Uterus (tissue), 2 donors: ENCODE data around the gene CCDC47.

Source experiments
- POLR2A ChIP-seq, 2 donors: fragments of 450-650 bp; IDR thresholded peaks; one replicate each; pipeline ENCODE4 v1.6.1; 2016; ENCODE audit warnings: antibody characterized with exemption in 2 of 2, mild to moderate bottlenecking in 1 of 2, moderate library complexity in 1 of 2
- TF ChIP-seq, protein P1 (sequence below), 4 experiments: fragments of 200-600 bp in 2 of 4; fragments of 450-650 bp in 2 of 4; sonication (generic) in 2 of 4; IDR thresholded peaks; one replicate each; pipeline ENCODE4 v1.5.1; 2016 to 2019; ENCODE audit warnings: antibody characterized with exemption in 4 of 4, mild to moderate bottlenecking in 2 of 4, moderate library complexity in 1 of 4

DNA sequence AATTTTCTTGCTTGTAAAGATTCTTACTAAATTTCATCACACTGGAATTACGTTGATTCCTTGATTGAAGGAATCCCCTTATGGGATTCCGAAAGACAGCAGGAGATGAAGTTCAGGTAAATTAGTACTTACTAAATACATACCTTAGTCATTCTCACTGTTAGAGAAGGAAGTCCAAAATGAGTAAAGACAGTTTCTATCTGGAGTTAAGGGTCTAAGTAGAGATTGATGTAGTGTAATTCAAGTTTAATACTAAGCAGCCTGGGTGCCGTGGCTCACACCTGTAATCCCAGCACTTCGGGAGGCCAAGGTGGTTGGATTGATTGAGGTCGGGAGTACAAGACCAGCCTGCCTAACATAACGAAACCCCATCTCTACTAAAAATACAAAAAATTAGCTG lies 10.1 kb upstream of the CCDC47 start:
- TF ChIP-seq, protein P1, sequence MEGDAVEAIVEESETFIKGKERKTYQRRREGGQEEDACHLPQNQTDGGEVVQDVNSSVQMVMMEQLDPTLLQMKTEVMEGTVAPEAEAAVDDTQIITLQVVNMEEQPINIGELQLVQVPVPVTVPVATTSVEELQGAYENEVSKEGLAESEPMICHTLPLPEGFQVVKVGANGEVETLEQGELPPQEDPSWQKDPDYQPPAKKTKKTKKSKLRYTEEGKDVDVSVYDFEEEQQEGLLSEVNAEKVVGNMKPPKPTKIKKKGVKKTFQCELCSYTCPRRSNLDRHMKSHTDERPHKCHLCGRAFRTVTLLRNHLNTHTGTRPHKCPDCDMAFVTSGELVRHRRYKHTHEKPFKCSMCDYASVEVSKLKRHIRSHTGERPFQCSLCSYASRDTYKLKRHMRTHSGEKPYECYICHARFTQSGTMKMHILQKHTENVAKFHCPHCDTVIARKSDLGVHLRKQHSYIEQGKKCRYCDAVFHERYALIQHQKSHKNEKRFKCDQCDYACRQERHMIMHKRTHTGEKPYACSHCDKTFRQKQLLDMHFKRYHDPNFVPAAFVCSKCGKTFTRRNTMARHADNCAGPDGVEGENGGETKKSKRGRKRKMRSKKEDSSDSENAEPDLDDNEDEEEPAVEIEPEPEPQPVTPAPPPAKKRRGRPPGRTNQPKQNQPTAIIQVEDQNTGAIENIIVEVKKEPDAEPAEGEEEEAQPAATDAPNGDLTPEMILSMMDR (IDR thresholded peaks at IDR 0.05): no peak
- no peak for TF ChIP-seq POLR2A (IDR thresholded peaks at IDR 0.05)
